HepG2 (cell line): Measurements from ENCODE around the gene TRMT112. TPM values are rescaled to one million over a fixed set of nuclear protein-coding genes. Genes with fewer than 3 reads are reported as not detected.

Source experiments
- ATAC-seq: fragments of 200-7000 bp; cut with Tn5 transposase; 3 replicates; pipeline ENCODE4 v1.9.1; 2020; ENCODE audit warnings: mild to moderate bottlenecking, moderate library complexity
- BruUV-seq: library from RNA; stranded (reverse); fragments of 400-500 nt; replicated peaks from 2 replicates; lab custom pipeline; 2021; lab: Mats Ljungman, UMichigan
- CTCF ChIA-PET: fragments of 300-600 bp; formaldehyde crosslinking; extraction: SDS; loops from one replicate; lab custom pipeline; 2021; ENCODE audit warnings: low total read pairs, inconsistent platforms, low intra/inter-chr PET ratio; lab: Yijun Ruan, JAX
- POLR2A ChIA-PET: fragments of 350-600 bp; sonication (Branson Sonifier 250); formaldehyde crosslinking; loops from one replicate; lab custom pipeline; 2020; ENCODE audit warnings: antibody characterized with exemption, inconsistent platforms; lab: Yijun Ruan, JAX
- DNase-seq: peaks from one replicate; pipeline ENCODE4 v3.0.0-alpha.2; 2015; ENCODE audit warnings: low spot score
- FAIRE-seq: peaks from 3 replicates; lab custom pipeline; 2011; peaks lifted over from hg19 to GRCh38; lab: Jason Lieb, UNC
- H2AFZ ChIP-seq: one replicate; pipeline ENCODE4 v1.6.1; 2011; ENCODE audit warnings: low read length, inconsistent platforms
- H3K27ac ChIP-seq: fragments of 300-600 bp; 3 replicates; pipeline ENCODE4 v1.8.0; 2011; ENCODE audit warnings: mixed run types, mild to moderate bottlenecking, mixed read lengths, low read length, inconsistent platforms; ENCODE audit not compliant: insufficient read depth; ENCODE audit errors: extremely low read length
- H3K27me3 ChIP-seq, 2 experiments: fragments of 200-600 bp in 1 of 2; 2 replicates in 1 of 2; 3 replicates in 1 of 2; pipeline versions ENCODE4 v1.6.0 to v1.8.0; 2011; ENCODE audit warnings: low read length in 2 of 2, mild to moderate bottlenecking in 2 of 2, moderate library complexity in 2 of 2, inconsistent platforms in 1 of 2; ENCODE audit not compliant: insufficient read depth in 2 of 2, control insufficient read depth in 1 of 2
- H3K36me3 ChIP-seq, 2 experiments: fragments of 200-600 bp in 1 of 2; replicated peaks in 1 of 2; 2 replicates in 1 of 2; 3 replicates in 1 of 2; pipeline versions ENCODE4 v1.5.1 to v1.8.0; 2011; ENCODE audit warnings: low read length in 2 of 2, inconsistent platforms in 1 of 2; ENCODE audit not compliant: insufficient read depth in 2 of 2, control insufficient read depth in 1 of 2
- H3K4me1 ChIP-seq: 2 replicates; pipeline ENCODE4 v1.5.1; 2012; ENCODE audit warnings: low read length, inconsistent platforms; ENCODE audit not compliant: insufficient read depth
- H3K4me2 ChIP-seq: 2 replicates; pipeline ENCODE4 v1.6.0; 2011; ENCODE audit warnings: low read depth, low read length, inconsistent platforms
- H3K4me3 ChIP-seq, 3 experiments: fragments of 200-600 bp in 1 of 3; sonication (generic), shearing (Covaris generic) in 1 of 3; replicated peaks in 1 of 3; 2 replicates each; pipeline ENCODE4 v1.5.1; 2011 to 2016; ENCODE audit warnings: low read length in 3 of 3, inconsistent platforms in 2 of 3, low read depth in 2 of 3, mild to moderate bottlenecking in 2 of 3, control low read depth in 1 of 3, mixed read lengths in 1 of 3; ENCODE audit not compliant: insufficient read depth in 1 of 3
- H3K79me2 ChIP-seq: one replicate; pipeline ENCODE4 v1.6.1; 2011; ENCODE audit warnings: low read length, inconsistent platforms; ENCODE audit not compliant: insufficient read depth
- H3K9ac ChIP-seq: 2 replicates; pipeline ENCODE4 v1.6.0; 2011; ENCODE audit warnings: mild to moderate bottlenecking, low read depth, low read length, inconsistent platforms; ENCODE audit not compliant: insufficient read depth
- H3K9me3 ChIP-seq: 2 replicates; pipeline ENCODE4 v1.5.1; 2012; ENCODE audit warnings: mild to moderate bottlenecking, low read length
- H4K20me1 ChIP-seq: 2 replicates; pipeline ENCODE4 v1.6.0; 2011; ENCODE audit warnings: inconsistent platforms, mild to moderate bottlenecking, low read length, moderate library complexity; ENCODE audit not compliant: insufficient read depth
- ARID3A ChIP-seq: IDR thresholded peaks from 2 replicates; pipeline ENCODE4 v1.6.1; 2012; ENCODE audit warnings: low read depth, low read length, improper control_type of control experiment
- CBX5 ChIP-seq: sonication (generic); formaldehyde crosslinking; IDR thresholded peaks from 2 replicates; pipeline ENCODE4 v1.4.0; 2020; ENCODE audit warnings: missing genetic modification reagents, borderline replicate concordance
- DZIP1 ChIP-seq: sonication (generic); formaldehyde crosslinking; IDR thresholded peaks from 2 replicates; pipeline ENCODE4 v1.5.0; 2020; ENCODE audit warnings: mild to moderate bottlenecking, missing genetic modification reagents
- ERF ChIP-seq: IDR thresholded peaks from 2 replicates; pipeline ENCODE4 v1.6.1; 2018; ENCODE audit warnings: missing biosample characterization, missing genetic modification reagents
- GFI1 ChIP-seq: sonication (generic); formaldehyde crosslinking; IDR thresholded peaks from 2 replicates; pipeline ENCODE4 v1.5.0; 2020; ENCODE audit warnings: missing genetic modification reagents, mild to moderate bottlenecking, borderline replicate concordance
- HMG20B ChIP-seq: conservative IDR thresholded peaks from 2 replicates; pipeline ENCODE4 v1.6.1; 2016; ENCODE audit warnings: missing genetic modification reagents, missing compliant biosample characterization
- ISX ChIP-seq: sonication (generic); formaldehyde crosslinking; conservative IDR thresholded peaks from 2 replicates; pipeline ENCODE4 v1.5.0; 2020; ENCODE audit warnings: missing genetic modification reagents
- KLF13 ChIP-seq: sonication (generic); formaldehyde crosslinking; IDR thresholded peaks from 2 replicates; pipeline ENCODE4 v1.4.0; 2020; ENCODE audit warnings: mild to moderate bottlenecking, missing genetic modification reagents
- MXD4 ChIP-seq: IDR thresholded peaks from 2 replicates; pipeline ENCODE4 v1.6.1; 2016; ENCODE audit warnings: mild to moderate bottlenecking, missing biosample characterization, missing genetic modification reagents
- NFE2L2 ChIP-seq: fragments of 150-350 bp; IDR thresholded peaks from 2 replicates; pipeline ENCODE4 v1.6.1; 2014; ENCODE audit warnings: low read length
- SRF ChIP-seq: IDR thresholded peaks from 2 replicates; pipeline ENCODE4 v1.6.1; 2011; ENCODE audit warnings: mild to moderate bottlenecking, low read depth, low read length, moderate library complexity
- STAT5B ChIP-seq: sonication (generic); formaldehyde crosslinking; IDR thresholded peaks from 2 replicates; pipeline ENCODE4 v1.4.0; 2020; ENCODE audit warnings: missing genetic modification reagents
- TBX3 ChIP-seq: fragments of 450-650 bp; IDR thresholded peaks from 2 replicates; pipeline ENCODE4 v1.6.1; 2017; ENCODE audit warnings: antibody characterized with exemption, mild to moderate bottlenecking, inconsistent platforms, borderline replicate concordance
- TRAFD1 ChIP-seq: sonication (generic); formaldehyde crosslinking; IDR thresholded peaks from 2 replicates; pipeline ENCODE4 v1.5.1; 2020; ENCODE audit warnings: missing genetic modification reagents, mild to moderate bottlenecking, borderline replicate concordance
- XBP1 ChIP-seq: sonication (generic); formaldehyde crosslinking; IDR thresholded peaks from 2 replicates; pipeline ENCODE4 v1.5.0; 2020; ENCODE audit warnings: missing genetic modification reagents
- ZNF17 ChIP-seq: sonication (generic); formaldehyde crosslinking; IDR thresholded peaks from 2 replicates; pipeline ENCODE4 v1.5.0; 2020; ENCODE audit warnings: mild to moderate bottlenecking, missing genetic modification reagents
- ZNF317 ChIP-seq: sonication (generic); formaldehyde crosslinking; IDR thresholded peaks from 2 replicates; pipeline ENCODE4 v1.5.0; 2020; ENCODE audit warnings: mild to moderate bottlenecking, missing genetic modification reagents
- ZNF446 ChIP-seq: sonication (generic); formaldehyde crosslinking; IDR thresholded peaks from 2 replicates; pipeline ENCODE4 v1.5.0; 2020; ENCODE audit warnings: mild to moderate bottlenecking, missing genetic modification reagents
- ZNF781 ChIP-seq: sonication (generic); formaldehyde crosslinking; IDR thresholded peaks from 2 replicates; pipeline ENCODE4 v1.5.1; 2020; ENCODE audit warnings: borderline replicate concordance, mild to moderate bottlenecking, missing genetic modification reagents; ENCODE audit errors: not compliant biosample characterization
- WGBS: methylation state at CpG from one replicate; pipeline ENCODE4 v1.1.6; 2017; ENCODE audit warnings: low lambda C conversion rate; 5-methylcytosine and 5-hydroxymethylcytosine counted together
- in situ Hi-C: cut with HindIII; loops from 2 replicates; pipeline ENCODE4 v1.10.0; 2017; ENCODE audit warnings: low pct_unique_long_range_greater_than_20kb; ENCODE audit not compliant: extremely low pct_ligation_motif_present
- intact Hi-C: fragments of 100-400 bp; cut with micrococcal nuclease; formaldehyde crosslinking; loops from one replicate; pipeline ENCODE4 v1.10.0; 2022; ENCODE audit not compliant: unreplicated experiment
- polyA plus RNA-seq, 8 experiments: library from polyadenylated mRNA; depleted of rRNA in 3 of 8; stranded (reverse) in 7 of 8; unstranded in 1 of 8; fragments of >200 nt; fragmentation: Illumina TruSeq in 4 of 8; extraction: Trizol in 4 of 8; gene quantifications; 2 replicates each; pipeline versions ENCODE4 v1.2.1 to v1.2.3, GENCODE V29; 2011 to 2016; ENCODE audit warnings: low read depth in 4 of 8, missing spikeins in 1 of 8, mixed read lengths in 1 of 8; ENCODE audit not compliant: insufficient read depth in 1 of 8
- total RNA-seq, 5 experiments: library from RNA; depleted of rRNA; stranded (reverse); fragments of >200 nt; fragmentation: Illumina TruSeq; extraction: Trizol; gene quantifications; 2 replicates each; pipeline ENCODE4 v1.2.3, GENCODE V29; 2016; ENCODE audit warnings: low read depth in 1 of 5

Gene TRMT112
- total and polyA plus RNA-seq, 2 of the 13 experiments (the other 11 are each of a cell fraction or from before 2014, with no cell fraction given) = 186 to 409 TPM

GRCh38 chr11:64296236-64296635, 21.1 kb downstream of the TRMT112 start (continued):
- TF ChIP-seq ZNF446 (no peak), ZNF17 (CRISPR knock-in tag) (no peak), DZIP1 (CRISPR knock-in tag) (no peak), KLF13 (CRISPR knock-in tag) (no peak)
- TF ChIP-seq, all 625 proteins: peak for 0

- TF ChIP-seq ARID3A = no peak
- no peak for TF ChIP-seq SRF
- no peak for TF ChIP-seq ERF (CRISPR knock-in tag)
- TF ChIP-seq MXD4 (CRISPR knock-in tag) = no peak
- no peak for TF ChIP-seq TBX3
- no peak for TF ChIP-seq ISX (CRISPR knock-in tag)
- no peak for TF ChIP-seq XBP1
- no peak for TF ChIP-seq GFI1
- TF ChIP-seq ZNF317 (CRISPR knock-in tag) = no peak
- TF ChIP-seq STAT5B (CRISPR knock-in tag) = no peak
- no peak for TF ChIP-seq CBX5 (CRISPR knock-in tag)
- TF ChIP-seq TRAFD1 (CRISPR knock-in tag) = no peak
- no peak for TF ChIP-seq HMG20B
- no peak for TF ChIP-seq ZNF781
- no peak for TF ChIP-seq NFE2L2
- Histone ChIP-seq H3K79me2 (no peaks in the 10 kb centered on the region), H3K27ac (no peak overlapping the region), H3K4me3 (no peak overlapping the region), H3K9me3 (no peaks in the 10 kb centered on the region), H3K27me3 (peaks cover 38 to 94% of the 10 kb centered on the region in 2 experiments), H4K20me1 (0 out of 2 replicates have a peak, but pooled peaks cover 5% of the 10 kb centered on the region), H3K4me2 (no peak overlapping the region), H3K36me3 (no peaks in the 10 kb centered on the region), H2AFZ (no peak overlapping the region), H3K9ac (no peak overlapping the region), H3K4me1 (peaks cover 15% of the 10 kb centered on the region)
- DNase-seq = no peak
- ChIA-PET CTCF (no interaction called here), POLR2A (no interaction called here)
- no TSS peak for BruUV-seq
- no peak for FAIRE-seq
- WGBS = 27% methylated on average over 4 of the region's 4 CpGs
- in situ Hi-C loops (no loop called here), intact Hi-C loops (no loop called here)
- ATAC-seq = no peak
Measured at GRCh38 chr11:64295760-64296159, 21.6 kb downstream of the TRMT112 start.
